ENCODE data around the gene ZNF212.

ZNF212 gene

GRCh38 chr7:149291036-149291780 is 51.8 kb downstream of the ZNF212 start:
- Histone ChIP-seq H3K4me1 (ENCODE audit: control insufficient read depth, insufficient read depth, low read length) (no peaks in the 10 kb centered on the region), H3K9me3 (ENCODE audit: control insufficient read depth, insufficient read depth, low read depth, low read length) (no peaks in the 10 kb centered on the region), H3K36me3 (ENCODE audit: control insufficient read depth in 2 of 2, insufficient read depth in 1 of 2, low read length in 2 of 2) (peaks cover 0 to 29% of the 10 kb centered on the region in 2 experiments; a peak in 1 of 3 replicates), H3K4me3 (ENCODE audit: low read depth, low read length) (no peak overlapping the region), H3K27ac (ENCODE audit: extremely low read depth, low read depth, low read length) (no peak overlapping the region)
- TF ChIP-seq ZNF624 (tag by site-specific recombination; IDR thresholded peaks at IDR 0.05) (no peak), ZIC2 (tag by site-specific recombination; IDR thresholded peaks at IDR 0.05) (peak; percentile 69), ZFHX2 (tag by site-specific recombination; conservative IDR thresholded peaks at IDR 0.05) (0 out of 2 replicates have a peak, but pooled peaks have one; percentile 21), KLF10 (tag by site-specific recombination; IDR thresholded peaks at IDR 0.05) (no peak)
- ChIA-PET CTCF (interaction anchor here (0.9 to 1.5 kb wide), 4 partner anchors 19 to 451 kb away, joined by 3 to 5 read pairs (median 4); no protein-coding TSS in a partner anchor), POLR2A (no interaction called here)

DNA sequence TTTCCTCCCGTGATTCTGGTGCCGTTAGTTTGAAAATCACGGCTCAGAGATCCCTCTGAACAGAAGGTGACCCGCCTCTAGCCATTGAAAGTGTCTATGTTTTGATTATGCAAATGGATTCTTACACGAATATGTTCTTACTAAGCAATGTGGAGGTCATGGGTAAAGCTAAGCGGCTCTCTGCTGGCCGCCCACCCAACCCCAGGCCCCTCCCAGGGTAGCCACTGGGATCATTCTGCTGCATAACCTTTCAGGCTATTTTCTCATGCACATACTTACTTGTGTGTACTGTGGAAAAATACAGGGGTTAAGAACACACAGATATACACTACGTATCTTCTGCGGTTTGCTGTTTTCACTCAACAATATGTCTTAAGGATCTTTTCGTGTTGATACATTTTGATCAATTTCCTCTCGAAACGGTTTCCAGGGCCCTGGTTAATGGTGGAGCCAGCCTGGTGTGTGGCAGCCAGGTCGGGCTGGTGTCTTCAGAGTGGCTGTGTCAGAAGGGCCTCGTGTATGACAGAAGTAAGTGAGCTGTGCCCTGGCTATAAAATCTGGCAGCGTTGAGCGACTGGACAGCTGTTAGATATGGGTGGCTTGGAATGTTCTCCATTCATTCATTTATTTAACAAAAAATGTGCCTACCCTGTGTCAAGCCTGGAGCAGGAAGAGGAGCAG is 52.5 kb downstream of the ZNF212 start:
- ChIA-PET CTCF (interaction anchor here (1.2 kb wide), 1 partner anchor 450 kb away, joined by 5 read pairs; no protein-coding TSS in a partner anchor), POLR2A (interaction anchor here (1.2 kb wide), 1 partner anchor 11 kb away, joined by 3 read pairs; no protein-coding TSS in a partner anchor)
- Histone ChIP-seq H3K36me3 (ENCODE audit: control insufficient read depth in 2 of 2, insufficient read depth in 1 of 2, low read length in 2 of 2) (peaks cover 0 to 29% of the 10 kb centered on the region in 2 experiments; a peak in 1 of 3 replicates), H3K9me3 (ENCODE audit: control insufficient read depth, insufficient read depth, low read depth, low read length) (no peaks in the 10 kb centered on the region), H3K4me3 (ENCODE audit: low read depth, low read length) (no peak overlapping the region), H3K4me1 (ENCODE audit: control insufficient read depth, insufficient read depth, low read length) (no peaks in the 10 kb centered on the region), H3K27ac (ENCODE audit: extremely low read depth, low read depth, low read length) (no peak overlapping the region)
- no peak for TF ChIP-seq KLF7 (tag by site-specific recombination; IDR thresholded peaks at IDR 0.05; ENCODE audit: borderline replicate concordance)
- no peak for TF ChIP-seq KLF17 (tag by site-specific recombination; IDR thresholded peaks at IDR 0.05)
- no peak for TF ChIP-seq GLIS1 (tag by site-specific recombination; IDR thresholded peaks at IDR 0.05)
- no peak for TF ChIP-seq ZNF423 (tag by site-specific recombination; IDR thresholded peaks at IDR 0.05)
- no peak for TF ChIP-seq SP3 (tag by site-specific recombination; IDR thresholded peaks at IDR 0.05)
- TF ChIP-seq ZNF292 (tag by site-specific recombination; IDR thresholded peaks at IDR 0.05; ENCODE audit: borderline replicate concordance, low read depth), result no peak
- no peak for TF ChIP-seq HIC1 (tag by site-specific recombination; IDR thresholded peaks at IDR 0.05)
- TF ChIP-seq, protein P1, sequence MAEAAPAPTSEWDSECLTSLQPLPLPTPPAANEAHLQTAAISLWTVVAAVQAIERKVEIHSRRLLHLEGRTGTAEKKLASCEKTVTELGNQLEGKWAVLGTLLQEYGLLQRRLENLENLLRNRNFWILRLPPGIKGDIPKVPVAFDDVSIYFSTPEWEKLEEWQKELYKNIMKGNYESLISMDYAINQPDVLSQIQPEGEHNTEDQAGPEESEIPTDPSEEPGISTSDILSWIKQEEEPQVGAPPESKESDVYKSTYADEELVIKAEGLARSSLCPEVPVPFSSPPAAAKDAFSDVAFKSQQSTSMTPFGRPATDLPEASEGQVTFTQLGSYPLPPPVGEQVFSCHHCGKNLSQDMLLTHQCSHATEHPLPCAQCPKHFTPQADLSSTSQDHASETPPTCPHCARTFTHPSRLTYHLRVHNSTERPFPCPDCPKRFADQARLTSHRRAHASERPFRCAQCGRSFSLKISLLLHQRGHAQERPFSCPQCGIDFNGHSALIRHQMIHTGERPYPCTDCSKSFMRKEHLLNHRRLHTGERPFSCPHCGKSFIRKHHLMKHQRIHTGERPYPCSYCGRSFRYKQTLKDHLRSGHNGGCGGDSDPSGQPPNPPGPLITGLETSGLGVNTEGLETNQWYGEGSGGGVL (tag by site-specific recombination; IDR thresholded peaks at IDR 0.05), result no peak
- no peak for TF ChIP-seq ZNF785 (tag by site-specific recombination; IDR thresholded peaks at IDR 0.05)
- TF ChIP-seq ZNF777 (tag by site-specific recombination; IDR thresholded peaks at IDR 0.05; ENCODE audit: borderline replicate concordance), result no peak
- TF ChIP-seq KLF16 (tag by site-specific recombination; IDR thresholded peaks at IDR 0.05), result no peak
- TF ChIP-seq ZSCAN30 (tag by site-specific recombination; IDR thresholded peaks at IDR 0.05), result no peak
- no peak for TF ChIP-seq ZNF157 (tag by site-specific recombination; IDR thresholded peaks at IDR 0.05)
- TF ChIP-seq ZBTB8A (tag by site-specific recombination; IDR thresholded peaks at IDR 0.05), result no peak
- no peak for TF ChIP-seq ZNF350 (tag by site-specific recombination; IDR thresholded peaks at IDR 0.05)
- no peak for TF ChIP-seq ZNF544 (tag by site-specific recombination; IDR thresholded peaks at IDR 0.05)
- TF ChIP-seq ZNF174 (tag by site-specific recombination; IDR thresholded peaks at IDR 0.05), result no peak
- TF ChIP-seq SCRT1 (tag by site-specific recombination; IDR thresholded peaks at IDR 0.05; ENCODE audit: borderline replicate concordance), result no peak
- no peak for TF ChIP-seq WT1 (tag by site-specific recombination; IDR thresholded peaks at IDR 0.05)

Data from HEK293 (cell line).